ACC112 (cell line): ENCODE data around the gene BCAS1.

Source experiments
- H2AFZ ChIP-seq: fragments of 200-600 bp; sonication (generic); one replicate; pipeline ENCODE4 v1.6.0; 2017; ENCODE audit warnings: antibody characterized with exemption, low read length; ENCODE audit not compliant: unreplicated experiment
- H3K27ac ChIP-seq: fragments of 200-600 bp; sonication (generic); 2 replicates; pipeline ENCODE4 v1.5.1; 2014; ENCODE audit warnings: low read depth, mild to moderate bottlenecking, antibody characterized with exemption, low read length, moderate library complexity
- H3K27me3 ChIP-seq: fragments of 200-600 bp; sonication (generic); 2 replicates; pipeline ENCODE4 v1.6.1; 2014; ENCODE audit warnings: mild to moderate bottlenecking, antibody characterized with exemption, low read length, moderate library complexity, mixed read lengths; ENCODE audit not compliant: insufficient read depth
- H3K36me3 ChIP-seq: fragments of 200-600 bp; sonication (generic); 2 replicates; pipeline ENCODE4 v1.6.1; 2016; ENCODE audit warnings: mild to moderate bottlenecking, antibody characterized with exemption, low read length, moderate library complexity, mixed read lengths; ENCODE audit not compliant: insufficient read depth
- H3K4me1 ChIP-seq: fragments of 200-600 bp; sonication (generic); one replicate; pipeline ENCODE4 v1.6.1; 2016; ENCODE audit warnings: low read length, mixed read lengths; ENCODE audit not compliant: insufficient read depth, unreplicated experiment, control insufficient read depth
- H3K4me3 ChIP-seq: fragments of 200-600 bp; sonication (generic); 2 replicates; pipeline ENCODE4 v1.5.1; 2014; ENCODE audit warnings: mild to moderate bottlenecking, low read depth, low read length
- H3K79me2 ChIP-seq: fragments of 200-600 bp; sonication (generic); one replicate; pipeline ENCODE4 v1.6.0; 2016; ENCODE audit warnings: low read length; ENCODE audit not compliant: control insufficient read depth, unreplicated experiment, insufficient read depth

BCAS1 gene

DNA sequence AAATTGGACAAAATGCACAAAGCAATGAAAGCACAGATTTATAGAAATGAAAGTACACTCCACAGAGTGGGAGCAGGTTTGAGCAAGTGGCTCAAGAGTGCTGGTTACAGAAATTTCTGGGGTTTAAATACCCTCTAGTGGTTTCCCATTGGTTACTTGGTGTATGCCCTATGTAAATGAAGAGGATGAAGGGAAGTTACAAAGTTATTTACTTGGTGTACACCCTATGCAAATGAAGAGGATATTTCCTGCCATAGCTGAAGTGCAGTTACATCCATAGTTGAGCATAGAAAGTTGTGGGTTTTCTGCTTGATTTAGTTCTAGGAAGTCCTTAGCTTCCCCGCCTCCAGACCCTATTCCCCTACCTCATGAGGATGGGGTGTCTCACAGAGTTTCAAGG lies 22.7 kb downstream of the BCAS1 start:
- peaks cover 7% of the 10 kb centered on the region for H3K4me1 ChIP-seq
- no peaks in the 10 kb centered on the region for H3K36me3 ChIP-seq
- H3K79me2 ChIP-seq: no peaks in the 10 kb centered on the region
- no peak overlapping the region for H2AFZ ChIP-seq
- peaks cover 19% of the 10 kb centered on the region; the same call in 1 of the 2 replicates for H3K27me3 ChIP-seq
- H3K4me3 ChIP-seq: no peak overlapping the region
- H3K27ac ChIP-seq: no peak overlapping the region

DNA sequence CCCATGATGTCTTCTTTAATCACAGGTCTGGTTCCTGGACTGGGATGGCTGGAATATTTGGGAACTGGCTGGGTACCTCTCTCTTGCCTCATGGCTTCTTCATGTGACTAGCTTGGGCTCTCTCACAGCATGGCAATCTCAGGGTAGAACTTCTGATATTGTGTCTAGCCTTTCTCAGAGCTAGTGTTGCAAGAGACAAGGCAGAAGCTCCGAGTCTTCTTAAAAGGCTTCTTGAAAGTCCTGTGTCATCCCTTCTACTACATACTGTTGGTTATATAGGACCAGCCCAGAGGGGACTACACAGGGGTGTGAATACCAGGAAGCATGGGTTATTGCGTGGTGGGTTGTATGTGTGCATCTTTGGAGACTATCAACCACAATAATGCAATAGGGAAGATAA lies 23.3 kb downstream of the BCAS1 start:
- Histone ChIP-seq H3K27me3 (peaks cover 15% of the 10 kb centered on the region; the same call in 1 of the 2 replicates), H3K4me3 (no peak overlapping the region), H3K79me2 (no peaks in the 10 kb centered on the region), H2AFZ (no peak overlapping the region), H3K36me3 (no peaks in the 10 kb centered on the region), H3K4me1 (peaks cover 7% of the 10 kb centered on the region), H3K27ac (no peak overlapping the region)

DNA sequence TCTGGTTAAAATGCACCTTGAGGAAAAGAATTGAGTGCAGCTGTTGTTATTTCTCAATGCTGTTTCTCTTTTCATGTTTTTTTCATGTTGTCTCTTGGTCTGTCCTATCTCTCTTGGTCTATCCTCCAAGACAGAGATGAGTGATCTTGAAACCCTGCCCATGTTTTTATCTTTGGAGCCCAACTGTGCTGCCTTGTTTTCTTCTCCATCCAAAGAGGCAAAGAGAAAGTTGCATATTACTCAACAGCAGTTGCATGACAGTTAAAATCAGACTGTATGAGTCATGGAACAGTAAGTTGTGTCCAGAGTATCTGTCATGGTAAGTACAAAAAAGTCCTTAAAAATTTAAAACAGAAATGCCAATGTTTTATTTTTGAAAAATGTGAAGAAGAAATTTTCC lies 26.2 kb downstream of the BCAS1 start:
- Histone ChIP-seq H3K27me3 (peaks cover 11% of the 10 kb centered on the region; the same call in 1 of the 2 replicates), H3K4me1 (peaks cover 7% of the 10 kb centered on the region), H3K4me3 (no peak overlapping the region), H3K79me2 (no peaks in the 10 kb centered on the region), H3K27ac (0 out of 2 replicates have a peak overlapping the region, but pooled peaks have one; percentile 7), H3K36me3 (no peaks in the 10 kb centered on the region), H2AFZ (no peak overlapping the region)

DNA sequence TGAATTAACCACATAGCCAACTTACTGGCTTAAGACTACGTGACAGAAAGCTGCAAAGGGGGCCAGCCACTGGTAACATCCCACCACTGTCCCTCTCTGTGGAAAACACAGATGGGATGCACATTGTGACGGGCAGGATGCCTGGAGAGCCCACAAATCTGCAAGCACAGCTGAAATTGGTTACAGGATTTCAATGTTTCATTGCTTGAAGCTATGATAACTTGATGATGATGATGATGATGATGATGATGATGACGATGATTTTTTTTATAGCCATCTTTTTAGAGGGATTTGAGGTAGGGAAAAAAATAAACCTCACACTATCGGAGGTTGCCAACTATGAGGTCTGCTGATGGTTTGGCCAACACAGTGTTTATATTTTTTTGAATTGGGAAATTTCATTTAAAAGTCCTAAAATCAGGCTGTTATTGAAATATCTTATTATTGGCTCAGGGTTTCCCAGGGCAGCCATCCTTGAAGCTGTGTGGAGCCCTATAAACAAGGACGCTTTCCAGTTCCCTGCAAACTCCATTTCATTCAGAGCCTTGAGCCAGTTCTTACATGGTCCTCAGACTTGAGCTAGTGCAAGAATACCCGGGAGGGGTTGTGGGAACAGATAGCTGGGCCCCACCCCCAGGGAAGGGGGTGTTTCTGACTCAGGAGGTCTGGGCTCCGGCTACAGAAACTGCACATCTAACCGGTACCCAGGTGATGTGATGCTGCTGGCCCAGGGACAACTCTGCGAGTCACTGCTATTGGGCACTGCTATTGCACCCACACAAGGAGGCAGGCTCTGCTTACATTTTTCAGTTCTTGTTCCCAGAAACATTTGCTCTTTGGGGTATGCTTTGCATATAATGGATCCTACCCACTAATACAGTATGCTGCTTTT lies 27.1 kb downstream of the BCAS1 start:
- H2AFZ ChIP-seq: no peak overlapping the region
- no peaks in the 10 kb centered on the region for H3K36me3 ChIP-seq
- no peak overlapping the region for H3K27ac ChIP-seq
- H3K79me2 ChIP-seq: no peaks in the 10 kb centered on the region
- no peak overlapping the region for H3K4me3 ChIP-seq
- peaks cover 7% of the 10 kb centered on the region for H3K4me1 ChIP-seq
- peaks cover 15% of the 10 kb centered on the region; the same call in 1 of the 2 replicates for H3K27me3 ChIP-seq

DNA sequence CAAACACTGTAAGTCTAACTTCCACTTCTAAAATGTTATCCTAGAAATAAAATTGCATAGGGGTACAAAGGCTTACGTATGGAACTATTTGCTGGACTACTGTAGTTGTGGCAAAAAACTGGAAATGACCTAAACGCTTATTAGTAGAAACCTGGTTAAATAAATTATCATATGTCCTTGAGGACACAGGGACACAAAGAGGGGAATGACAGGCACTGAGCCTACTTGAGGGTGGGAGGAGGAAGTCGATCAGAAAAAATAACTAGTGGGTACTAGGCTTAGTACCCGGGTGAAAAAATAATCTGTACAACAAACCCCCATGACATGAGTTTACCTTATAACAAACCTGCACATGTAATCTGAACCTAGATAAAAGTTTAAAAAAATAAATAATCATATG lies 28.4 kb downstream of the BCAS1 start:
- Histone ChIP-seq H3K27ac (no peak overlapping the region), H3K36me3 (no peaks in the 10 kb centered on the region), H2AFZ (no peak overlapping the region), H3K4me3 (no peak overlapping the region), H3K4me1 (peaks cover 7% of the 10 kb centered on the region), H3K79me2 (no peaks in the 10 kb centered on the region), H3K27me3 (peaks cover 17% of the 10 kb centered on the region; the same call in 1 of the 2 replicates)

DNA sequence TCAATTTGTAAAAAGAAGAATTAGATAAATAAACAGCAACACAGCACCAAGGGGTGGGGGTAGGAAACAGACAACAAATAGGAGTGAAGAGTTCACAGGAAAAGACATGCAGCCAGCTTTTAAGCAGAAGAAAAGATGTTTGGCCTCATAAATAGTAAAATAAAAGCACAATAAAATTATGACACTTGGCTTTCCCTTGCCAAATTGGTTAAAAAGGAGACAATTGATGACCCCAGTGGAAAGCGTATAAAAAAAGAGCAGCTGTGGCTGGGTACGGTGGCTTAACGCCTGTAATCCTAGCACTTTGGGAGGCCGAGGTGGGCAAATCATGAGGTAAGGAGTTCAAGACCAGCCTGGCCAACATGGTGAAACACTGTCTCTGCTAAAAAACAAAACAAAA lies 29.1 kb downstream of the BCAS1 start:
- Histone ChIP-seq H3K27me3 (peaks cover 17% of the 10 kb centered on the region; the same call in 1 of the 2 replicates), H3K27ac (no peak overlapping the region), H3K4me1 (peaks cover 7% of the 10 kb centered on the region), H3K4me3 (no peak overlapping the region), H3K36me3 (no peaks in the 10 kb centered on the region), H2AFZ (no peak overlapping the region), H3K79me2 (no peaks in the 10 kb centered on the region)

DNA sequence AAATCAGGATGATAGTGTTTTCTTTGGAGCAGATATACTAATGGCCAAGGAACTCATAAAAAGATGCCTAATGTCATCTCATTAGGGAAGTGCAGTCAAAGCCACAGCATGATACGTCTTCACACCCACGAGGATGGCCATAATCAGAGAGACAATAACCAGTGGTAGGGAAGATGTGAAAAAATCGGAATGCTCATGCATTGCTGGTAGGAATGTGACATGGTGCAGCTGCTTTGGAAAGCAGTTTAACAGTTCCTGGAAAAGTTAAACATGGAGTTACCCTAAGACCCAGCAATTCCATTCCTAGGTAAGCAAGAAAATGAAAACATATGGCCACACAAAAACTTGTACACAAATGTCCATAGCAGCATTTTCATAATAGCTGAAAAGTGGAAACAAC lies 29.9 kb downstream of the BCAS1 start:
- H3K79me2 ChIP-seq: no peaks in the 10 kb centered on the region
- peaks cover 17% of the 10 kb centered on the region; the same call in 1 of the 2 replicates for H3K27me3 ChIP-seq
- no peak overlapping the region for H3K27ac ChIP-seq
- peaks cover 7% of the 10 kb centered on the region for H3K4me1 ChIP-seq
- H2AFZ ChIP-seq: no peak overlapping the region
- H3K4me3 ChIP-seq: no peak overlapping the region
- no peaks in the 10 kb centered on the region for H3K36me3 ChIP-seq

DNA sequence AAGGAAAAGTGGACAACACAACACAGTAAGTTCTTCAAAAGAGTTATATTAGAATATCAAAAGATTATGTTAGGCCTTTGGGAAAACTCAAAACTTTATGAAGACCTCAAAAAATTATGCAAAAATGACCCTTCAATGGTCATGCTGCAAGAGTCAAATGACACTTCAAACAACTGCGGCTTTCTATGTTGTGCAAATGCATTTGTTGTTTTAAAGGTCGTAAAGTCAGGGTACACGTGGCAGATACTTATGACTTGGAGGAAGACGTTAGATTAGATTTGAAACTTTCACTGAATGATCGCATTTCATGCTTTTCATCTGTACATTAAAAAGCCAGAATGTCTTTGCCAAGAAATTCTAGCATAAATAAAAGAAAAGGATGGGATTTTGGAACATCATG lies 31.4 kb downstream of the BCAS1 start:
- Histone ChIP-seq H2AFZ (no peak overlapping the region), H3K36me3 (no peaks in the 10 kb centered on the region)

DNA sequence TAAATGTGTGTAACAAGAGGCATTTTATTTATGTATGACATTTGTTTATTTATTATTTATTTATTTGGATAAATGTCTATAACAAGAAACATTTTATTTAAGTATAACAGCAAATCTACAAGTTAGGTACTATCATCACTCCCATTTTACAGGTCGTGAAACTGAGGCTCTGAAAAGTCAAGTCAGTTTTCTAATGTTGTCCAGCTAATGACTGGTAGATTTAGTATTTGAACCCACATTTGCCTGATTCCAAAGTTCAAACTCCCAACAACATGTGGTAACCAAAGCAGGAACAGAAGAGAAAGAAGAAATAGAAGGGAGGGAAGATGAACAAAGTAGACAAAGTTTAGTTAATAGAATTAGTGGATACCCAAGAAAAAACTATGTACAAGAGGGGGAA lies 32.9 kb downstream of the BCAS1 start:
- Histone ChIP-seq H3K36me3 (no peaks in the 10 kb centered on the region), H3K79me2 (no peaks in the 10 kb centered on the region), H3K27ac (no peak overlapping the region)

More for the DNA sequence above, 31.4 kb downstream of the BCAS1 start:
- Histone ChIP-seq H3K79me2 (no peaks in the 10 kb centered on the region), H3K4me1 (peaks cover 4% of the 10 kb centered on the region), H3K4me3 (no peak overlapping the region), H3K27me3 (peaks cover 17% of the 10 kb centered on the region; the same call in 1 of the 2 replicates), H3K27ac (no peak overlapping the region)

DNA sequence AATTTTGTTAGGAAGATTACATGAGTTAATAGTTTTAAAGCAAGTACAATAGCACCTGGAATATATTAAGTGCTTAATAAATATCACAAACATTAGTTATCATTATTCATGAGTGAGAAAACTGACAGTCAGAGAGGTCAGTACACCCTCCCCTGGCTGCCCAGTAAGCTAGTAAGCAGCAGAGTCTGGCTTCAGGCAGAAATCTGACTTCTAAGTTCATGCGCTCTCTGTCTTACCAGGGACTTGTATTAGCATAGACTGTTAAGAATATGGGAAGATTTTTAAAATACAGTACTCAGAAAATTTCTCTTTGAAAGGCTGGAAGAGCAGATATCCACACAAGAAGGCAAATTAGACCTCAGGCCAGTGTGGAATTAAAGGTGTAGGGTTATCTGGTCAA lies 40.8 kb downstream of the BCAS1 start:
- Histone ChIP-seq H2AFZ (no peak overlapping the region), H3K27me3 (peaks cover 68% of the 10 kb centered on the region)

More for the DNA sequence above, 32.9 kb downstream of the BCAS1 start:
- Histone ChIP-seq H3K4me1 (no peaks in the 10 kb centered on the region), H2AFZ (no peak overlapping the region), H3K4me3 (no peak overlapping the region), H3K27me3 (peaks cover 17% of the 10 kb centered on the region; the same call in 1 of the 2 replicates)

DNA sequence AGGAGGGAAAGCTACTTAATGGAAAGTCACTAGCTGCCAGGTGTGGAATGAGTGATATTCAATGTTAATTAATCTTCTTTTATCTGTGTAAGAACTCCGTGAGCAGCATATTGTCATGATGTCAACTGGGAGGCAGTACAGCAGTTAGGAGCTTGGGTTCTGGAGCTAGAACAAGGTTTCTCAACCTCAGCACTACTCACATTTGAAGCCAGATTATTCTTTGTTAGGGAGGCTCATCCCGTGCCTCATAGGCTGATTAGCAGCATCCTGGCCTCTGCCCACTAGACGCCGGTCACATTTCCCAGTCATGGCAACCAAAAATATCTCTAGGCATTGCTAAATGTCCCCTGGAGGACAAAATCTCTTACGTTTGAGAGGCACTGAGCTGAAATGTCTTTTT lies 41.2 kb downstream of the BCAS1 start:
- no peak overlapping the region for H3K4me3 ChIP-seq
- H2AFZ ChIP-seq: no peak overlapping the region
- no peaks in the 10 kb centered on the region for H3K79me2 ChIP-seq
- H3K36me3 ChIP-seq: no peaks in the 10 kb centered on the region
- H3K27me3 ChIP-seq: peaks cover 72% of the 10 kb centered on the region
- no peaks in the 10 kb centered on the region for H3K4me1 ChIP-seq
- H3K27ac ChIP-seq: no peak overlapping the region

More for the DNA sequence above, 40.8 kb downstream of the BCAS1 start:
- Histone ChIP-seq H3K27ac (no peak overlapping the region), H3K79me2 (no peaks in the 10 kb centered on the region), H3K36me3 (no peaks in the 10 kb centered on the region), H3K4me3 (no peak overlapping the region), H3K4me1 (no peaks in the 10 kb centered on the region)
